GM18520 (cell line): ENCODE results near the gene TMEM120A.
"Not testable (repeated sequence)": the region's sequence is repeated elsewhere in the genome, so short reads cannot be mapped to it uniquely, and the experiment has no call there.

Experiments
- ATAC-seq: cut with Tn5 transposase; IDR thresholded peaks from one replicate; pipeline ENCODE4 v1.9.1; 2021; ENCODE audit not compliant: unreplicated experiment

Gene TMEM120A

GRCh38 chr7:75994388-75995051, at the start of gene TMEM120A:
Gene TMEM120A, minus strand, starts transcription at chr7:75994595. Its CDS starts 25 bp downstream, at chr7:75994570.
- peak; percentile 85 for ATAC-seq

GRCh38 chr7:76040126-76040525, 45.7 kb upstream of the TMEM120A start:
- no peak for ATAC-seq

- no peak for ATAC-seq
Observed at GRCh38 chr7:76037310-76037709, 42.9 kb upstream of the TMEM120A start.

- no peak for ATAC-seq
Observed at GRCh38 chr7:76031964-76032363, 37.6 kb upstream of the TMEM120A start.

- ATAC-seq, result not testable (repeated sequence)
Observed at GRCh38 chr7:76029682-76030081, 35.3 kb upstream of the TMEM120A start.

GRCh38 chr7:76023002-76023401, 28.6 kb upstream of the TMEM120A start:
- no peak for ATAC-seq

- no peak for ATAC-seq
Observed at GRCh38 chr7:76022026-76022780, 27.8 kb upstream of the TMEM120A start.

- no peak for ATAC-seq
Observed at GRCh38 chr7:76020031-76020714, 25.8 kb upstream of the TMEM120A start.

GRCh38 chr7:76018520-76018919, 24.1 kb upstream of the TMEM120A start:
- ATAC-seq, result not testable (repeated sequence)

GRCh38 chr7:76016191-76016947, 22.0 kb upstream of the TMEM120A start:
- ATAC-seq, result no peak

- ATAC-seq, result no peak
Observed at GRCh38 chr7:76011442-76011861, 17.1 kb upstream of the TMEM120A start.

- ATAC-seq, result no peak
Observed at GRCh38 chr7:76009672-76010600, 15.5 kb upstream of the TMEM120A start.

GRCh38 chr7:76008156-76008687, 13.8 kb upstream of the TMEM120A start:
- ATAC-seq, result no peak

- ATAC-seq, result not testable (repeated sequence)
Observed at GRCh38 chr7:76005004-76005403, 10.6 kb upstream of the TMEM120A start.

GRCh38 chr7:76003351-76003750, 9.0 kb upstream of the TMEM120A start:
- ATAC-seq, result no peak

- ATAC-seq, result no peak
Observed at GRCh38 chr7:76002822-76003221, 8.4 kb upstream of the TMEM120A start.

- no peak for ATAC-seq
Observed at GRCh38 chr7:76002139-76002538, 7.7 kb upstream of the TMEM120A start.

- no peak for ATAC-seq
Observed at GRCh38 chr7:76000566-76000965, 6.2 kb upstream of the TMEM120A start.

GRCh38 chr7:75998038-75998437, 3.6 kb upstream of the TMEM120A start:
- no peak for ATAC-seq

- no peak for ATAC-seq
Observed at GRCh38 chr7:75996476-75996875, 2.1 kb upstream of the TMEM120A start.
